Progenitor cell of endocrine pancreas (in vitro differentiated cells): Measurements from ENCODE around the gene KIAA1328. TPM values are rescaled to one million over a fixed set of nuclear protein-coding genes. Genes with fewer than 3 reads are reported as not detected.

Source experiments
- DNase-seq: peaks from one replicate; pipeline ENCODE4 v3.0.0; 2021; ENCODE audit warnings: low spot score; ENCODE audit not compliant: unreplicated experiment
- H3K27ac Mint-ChIP-seq: 2 replicates; pipeline ENCODE4 v1.8.0; 2021; ENCODE audit warnings: mild to moderate bottlenecking, moderate library complexity, mixed read lengths
- H3K27me3 Mint-ChIP-seq: 2 replicates; pipeline ENCODE4 v1.8.0; 2021; ENCODE audit warnings: mixed read lengths
- H3K36me3 Mint-ChIP-seq: 2 replicates; pipeline ENCODE4 v1.8.0; 2022; ENCODE audit warnings: mixed read lengths; ENCODE audit not compliant: insufficient read depth
- H3K4me1 Mint-ChIP-seq: 2 replicates; pipeline ENCODE4 v1.8.0; 2021; ENCODE audit warnings: low read depth, mixed read lengths
- H3K4me3 Mint-ChIP-seq: 2 replicates; pipeline ENCODE4 v1.8.0; 2021; ENCODE audit warnings: low read depth, mild to moderate bottlenecking, moderate library complexity, mixed read lengths
- H3K9me3 Mint-ChIP-seq: 2 replicates; pipeline ENCODE4 v1.8.0; 2021; ENCODE audit warnings: low read depth, mixed read lengths
- CTCF ChIP-seq: fragments of 200-600 bp; sonication (generic); IDR thresholded peaks from one replicate; pipeline ENCODE4 v1.5.0; 2021; ENCODE audit warnings: antibody characterized with exemption, mild to moderate bottlenecking; ENCODE audit not compliant: unreplicated experiment
- total RNA-seq: library from RNA; stranded (reverse); gene quantifications from 2 replicates; pipeline ENCODE4 v1.2.1, GENCODE V29; 2021

KIAA1328 gene
- total RNA-seq, 1 donor from 2014 or later = 12.4 TPM

- Mint-ChIP-seq H3K4me3 (no peak overlapping the region), H3K9me3 (peaks cover 3% of the 10 kb centered on the region), H3K4me1 (peaks cover 17% of the 10 kb centered on the region)
Observed at GRCh38 chr18:36885981-36886380, 57.1 kb downstream of the KIAA1328 start.

GRCh38 chr18:36887114-36887513, 58.2 kb downstream of the KIAA1328 start:
- H3K9me3 Mint-ChIP-seq = no peaks in the 10 kb centered on the region
- no peaks in the 10 kb centered on the region for H3K27me3 Mint-ChIP-seq
- no peak overlapping the region for H3K27ac Mint-ChIP-seq
- no peak overlapping the region for H3K4me3 Mint-ChIP-seq
- no peak for TF ChIP-seq CTCF
- H3K36me3 Mint-ChIP-seq = peaks cover 2% of the 10 kb centered on the region
- H3K4me1 Mint-ChIP-seq = peaks cover 17% of the 10 kb centered on the region
- DNase-seq = no peak

More at GRCh38 chr18:36885981-36886380, 57.1 kb downstream of the KIAA1328 start:
- Mint-ChIP-seq H3K27ac (no peak overlapping the region), H3K36me3 (peaks cover 3% of the 10 kb centered on the region), H3K27me3 (no peaks in the 10 kb centered on the region)
- DNase-seq = no peak
- TF ChIP-seq CTCF = no peak

GRCh38 chr18:36887864-36888263, 58.9 kb downstream of the KIAA1328 start:
- no peaks in the 10 kb centered on the region for H3K27me3 Mint-ChIP-seq
- no peak overlapping the region for H3K4me3 Mint-ChIP-seq
- no peak for DNase-seq
- H3K27ac Mint-ChIP-seq = no peak overlapping the region
- peaks cover 2% of the 10 kb centered on the region for H3K36me3 Mint-ChIP-seq
- no peaks in the 10 kb centered on the region for H3K9me3 Mint-ChIP-seq
- peaks cover 17% of the 10 kb centered on the region for H3K4me1 Mint-ChIP-seq
- no peak for TF ChIP-seq CTCF

GRCh38 chr18:36888778-36889177, 59.9 kb downstream of the KIAA1328 start:
- peaks cover 2% of the 10 kb centered on the region for H3K36me3 Mint-ChIP-seq
- no peak for DNase-seq
- peaks cover 17% of the 10 kb centered on the region for H3K4me1 Mint-ChIP-seq
- H3K9me3 Mint-ChIP-seq = no peaks in the 10 kb centered on the region
- no peak overlapping the region for H3K4me3 Mint-ChIP-seq
- H3K27me3 Mint-ChIP-seq = no peaks in the 10 kb centered on the region
- no peak for TF ChIP-seq CTCF
- H3K27ac Mint-ChIP-seq = no peak overlapping the region

- no peaks in the 10 kb centered on the region for H3K9me3 Mint-ChIP-seq
- H3K27ac Mint-ChIP-seq = no peak overlapping the region
- peaks cover 13% of the 10 kb centered on the region for H3K4me1 Mint-ChIP-seq
- H3K27me3 Mint-ChIP-seq = no peaks in the 10 kb centered on the region
- TF ChIP-seq CTCF = no peak
- DNase-seq = no peak
- H3K4me3 Mint-ChIP-seq = no peak overlapping the region
- H3K36me3 Mint-ChIP-seq = peaks cover 2% of the 10 kb centered on the region
Observed at GRCh38 chr18:36889321-36889720, 60.4 kb downstream of the KIAA1328 start.
